AG09319 (cell line): ENCODE measurements around the gene AKIRIN2.
"Not testable (repeated sequence)": the region's sequence is repeated elsewhere in the genome, so short reads cannot be mapped to it uniquely, and the experiment has no call there.

ENCODE experiments used
- DNase-seq: peaks from one replicate; pipeline ENCODE4 v3.0.0-alpha.2; 2010; ENCODE audit warnings: low read depth; ENCODE audit errors: extremely low read depth
- TF ChIP-seq, protein P1 (sequence below): IDR thresholded peaks from 2 replicates; pipeline ENCODE4 v1.5.1; 2011; ENCODE audit warnings: low read depth, mild to moderate bottlenecking, inconsistent platforms, low read length, moderate library complexity

AKIRIN2 gene

DNA sequence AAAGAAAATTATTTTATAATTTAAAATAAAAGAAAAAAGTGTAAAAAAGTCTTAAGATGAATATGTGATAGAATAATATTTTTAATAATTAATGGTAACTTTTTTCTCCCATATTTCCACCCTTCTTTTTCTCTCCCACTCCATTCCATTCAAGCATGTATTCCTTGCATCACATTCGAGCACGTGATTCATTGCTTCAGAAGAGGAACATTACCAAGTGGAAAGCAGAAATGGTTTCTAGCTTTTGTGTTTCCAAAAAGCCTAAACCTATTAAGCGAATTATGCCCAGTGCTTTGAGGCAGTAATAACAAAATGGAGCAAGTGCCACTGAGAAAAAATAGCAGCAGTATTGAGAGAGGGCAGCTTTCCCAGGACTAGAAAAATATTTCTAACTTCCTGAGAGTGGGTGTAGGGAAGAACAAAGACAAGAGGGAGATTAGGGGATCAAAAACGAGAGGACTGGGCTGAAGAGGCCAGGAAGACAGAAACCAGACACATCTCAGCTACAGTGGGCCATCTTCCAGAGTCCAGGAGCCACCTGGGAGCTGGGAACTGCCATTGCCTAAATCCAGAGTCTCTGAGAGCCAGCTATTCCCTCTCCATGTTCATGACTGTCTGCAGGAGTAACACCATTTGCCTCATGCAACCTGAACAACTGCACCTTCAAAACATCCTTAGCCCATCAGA lies 15.0 kb upstream of the AKIRIN2 start:
- no peak for DNase-seq
- TF ChIP-seq, protein P1, sequence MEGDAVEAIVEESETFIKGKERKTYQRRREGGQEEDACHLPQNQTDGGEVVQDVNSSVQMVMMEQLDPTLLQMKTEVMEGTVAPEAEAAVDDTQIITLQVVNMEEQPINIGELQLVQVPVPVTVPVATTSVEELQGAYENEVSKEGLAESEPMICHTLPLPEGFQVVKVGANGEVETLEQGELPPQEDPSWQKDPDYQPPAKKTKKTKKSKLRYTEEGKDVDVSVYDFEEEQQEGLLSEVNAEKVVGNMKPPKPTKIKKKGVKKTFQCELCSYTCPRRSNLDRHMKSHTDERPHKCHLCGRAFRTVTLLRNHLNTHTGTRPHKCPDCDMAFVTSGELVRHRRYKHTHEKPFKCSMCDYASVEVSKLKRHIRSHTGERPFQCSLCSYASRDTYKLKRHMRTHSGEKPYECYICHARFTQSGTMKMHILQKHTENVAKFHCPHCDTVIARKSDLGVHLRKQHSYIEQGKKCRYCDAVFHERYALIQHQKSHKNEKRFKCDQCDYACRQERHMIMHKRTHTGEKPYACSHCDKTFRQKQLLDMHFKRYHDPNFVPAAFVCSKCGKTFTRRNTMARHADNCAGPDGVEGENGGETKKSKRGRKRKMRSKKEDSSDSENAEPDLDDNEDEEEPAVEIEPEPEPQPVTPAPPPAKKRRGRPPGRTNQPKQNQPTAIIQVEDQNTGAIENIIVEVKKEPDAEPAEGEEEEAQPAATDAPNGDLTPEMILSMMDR, result no peak

DNA sequence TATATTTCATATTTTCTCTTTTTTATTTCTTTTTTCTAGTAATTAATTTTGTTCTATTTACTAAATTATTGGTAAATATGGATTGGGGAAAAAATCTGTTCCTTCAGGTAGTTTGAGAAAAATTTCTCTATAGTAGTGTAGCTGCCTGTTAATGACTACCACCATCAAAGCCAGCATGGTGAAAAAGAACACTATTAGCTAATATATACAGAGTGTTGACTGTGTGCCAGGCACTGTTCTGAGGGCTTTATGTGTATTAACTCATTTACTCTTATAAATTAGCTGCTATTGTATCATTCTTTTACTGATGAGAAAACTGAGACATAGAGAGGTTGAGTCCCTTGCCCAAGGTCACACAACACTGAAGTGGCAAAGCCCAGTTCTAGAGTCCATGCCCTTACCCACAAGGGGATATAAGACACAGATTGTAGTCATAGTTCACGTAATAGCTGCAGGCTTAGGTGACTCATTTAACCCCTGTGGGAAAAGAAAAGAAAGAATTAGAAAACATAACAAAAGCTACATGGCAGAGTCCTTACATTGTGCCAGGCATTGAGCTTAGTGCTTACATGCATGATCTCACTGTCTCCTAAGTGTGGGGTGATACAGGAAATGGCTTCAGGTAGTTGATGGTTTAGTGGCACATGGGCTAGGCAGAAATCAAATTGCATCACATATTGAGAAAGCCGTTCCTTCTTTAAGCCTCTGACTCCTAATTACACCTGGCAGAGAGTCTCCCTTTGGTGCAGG lies 12.2 kb upstream of the AKIRIN2 start:
- no peak for DNase-seq
- TF ChIP-seq, protein P1, result no peak

GRCh38 chr6:87712713-87713112 lies 10.7 kb upstream of the AKIRIN2 start:
- DNase-seq, result not testable (repeated sequence)

DNA sequence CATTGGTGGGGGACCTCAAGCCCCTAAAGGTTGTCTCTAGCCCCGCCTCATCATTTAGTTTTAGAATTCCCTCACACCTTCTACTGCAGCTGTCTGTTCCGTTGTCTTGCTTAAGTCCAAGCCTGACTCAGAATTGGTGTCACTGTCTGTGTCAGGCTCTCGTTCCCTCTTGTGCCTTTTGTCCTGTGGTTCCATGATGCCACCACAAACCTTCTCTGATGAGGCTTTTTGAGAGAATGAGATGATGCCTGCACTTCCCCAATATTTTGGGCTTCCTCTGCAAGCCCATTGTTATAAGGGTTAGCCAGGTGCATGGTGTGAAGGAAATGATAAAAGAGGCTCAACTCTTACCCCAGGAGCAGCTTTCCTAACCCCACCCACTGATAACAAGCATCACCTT lies 8.1 kb upstream of the AKIRIN2 start:
- DNase-seq, result no peak

GRCh38 chr6:87708581-87709427 lies 6.8 kb upstream of the AKIRIN2 start:
- DNase-seq, result not testable (repeated sequence)

More for the DNA sequence above, 8.1 kb upstream of the AKIRIN2 start:
- TF ChIP-seq, protein P1, result no peak

GRCh38 chr6:87706187-87706966 lies 4.3 kb upstream of the AKIRIN2 start:
- no peak for DNase-seq

DNA sequence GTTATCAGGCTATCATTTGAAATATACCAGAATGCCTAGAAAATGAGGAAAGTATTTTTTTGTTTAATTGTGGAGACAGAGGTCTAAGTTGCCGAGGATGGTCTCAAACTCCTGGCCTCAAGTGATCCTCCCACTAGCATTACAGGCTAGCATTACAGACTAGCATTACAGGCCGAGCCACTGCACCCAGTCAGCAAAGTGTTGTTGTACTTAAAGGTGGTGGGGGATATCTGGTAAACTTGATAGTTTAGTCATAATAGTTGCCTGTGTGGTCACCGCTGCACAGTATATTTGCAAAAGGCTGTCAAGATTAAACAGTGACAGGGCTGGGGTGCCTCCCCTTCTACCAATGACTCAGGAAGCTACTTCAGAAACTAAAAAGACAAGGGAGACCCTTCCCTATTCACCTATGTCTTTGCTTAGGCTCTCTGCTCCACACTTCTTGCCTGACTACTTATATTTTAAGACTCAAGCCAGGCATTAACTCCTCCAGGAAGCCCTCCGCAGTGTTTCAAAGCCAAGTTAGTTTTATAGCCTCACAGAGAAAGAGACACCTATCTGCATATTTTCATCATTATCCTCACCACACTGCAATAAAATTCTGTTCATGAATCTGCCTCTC lies 3.1 kb upstream of the AKIRIN2 start:
- no peak for DNase-seq
- TF ChIP-seq, protein P1, result no peak

More at GRCh38 chr6:87706187-87706966, 4.3 kb upstream of the AKIRIN2 start:
- TF ChIP-seq, protein P1, result no peak

GRCh38 chr6:87703039-87703438 lies 1.0 kb upstream of the AKIRIN2 start:
- not testable (repeated sequence) for DNase-seq
